Large intestine (tissue), 3 donors: ENCODE results near the gene SCTR. TPM values are rescaled to one million over a fixed set of nuclear protein-coding genes. Genes with fewer than 3 reads are reported as not detected.

Experiments used
- DNase-seq, 2 donors: peaks; one replicate each; pipeline versions ENCODE4 v3.0.0 to v3.0.0-alpha.2; 2013
- H3K27ac ChIP-seq: one replicate; pipeline ENCODE4 v1.5.1; 2013; ENCODE audit warnings: low read length
- H3K27me3 ChIP-seq: 2 replicates; pipeline ENCODE4 v1.6.1; 2013; ENCODE audit warnings: low read length; ENCODE audit not compliant: control insufficient read depth, insufficient read depth
- H3K36me3 ChIP-seq: 2 replicates; pipeline ENCODE4 v1.6.1; 2013; ENCODE audit warnings: low read length; ENCODE audit not compliant: control insufficient read depth, insufficient read depth
- H3K4me1 ChIP-seq: one replicate; pipeline ENCODE4 v1.6.1; 2013; ENCODE audit warnings: low read length; ENCODE audit not compliant: control insufficient read depth, insufficient read depth
- H3K4me3 ChIP-seq: one replicate; pipeline ENCODE4 v1.5.1; 2013; ENCODE audit warnings: low read length
- H3K9me3 ChIP-seq: one replicate; pipeline ENCODE4 v1.6.1; 2013; ENCODE audit warnings: mild to moderate bottlenecking, low read depth, low read length, moderate library complexity; ENCODE audit not compliant: control insufficient read depth
- WGBS: methylation state at CpG from one replicate; pipeline ENCODE4 v1.1.5; 2013; ENCODE audit warnings: low lambda C conversion rate; ENCODE audit not compliant: insufficient coverage; 5-methylcytosine and 5-hydroxymethylcytosine counted together
- polyA plus RNA-seq: library from polyadenylated mRNA; unstranded; fragments of 120-200 nt; gene quantifications from one replicate; pipeline ENCODE4 v1.2.1, GENCODE V29; 2013

SCTR gene
- polyA plus RNA-seq, 1 donor = 62.9 TPM

- H3K4me3 ChIP-seq = no peak overlapping the region
- no peak for DNase-seq
- H3K27ac ChIP-seq = peak overlapping the region; percentile 92
- H3K36me3 ChIP-seq = no peaks in the 10 kb centered on the region
- H3K27me3 ChIP-seq = no peaks in the 10 kb centered on the region
- no peaks in the 10 kb centered on the region for H3K9me3 ChIP-seq
- no CpG with 5 or more reads among the region's 10 CpGs for WGBS
- H3K4me1 ChIP-seq = peaks cover 97% of the 10 kb centered on the region
Measured at GRCh38 chr2:119424284-119425118, 99.8 kb downstream of the SCTR start.

- Histone ChIP-seq H3K9me3 (no peaks in the 10 kb centered on the region), H3K27me3 (no peaks in the 10 kb centered on the region), H3K36me3 (no peaks in the 10 kb centered on the region), H3K4me3 (no peak overlapping the region), H3K4me1 (peaks cover 91% of the 10 kb centered on the region), H3K27ac (peak overlapping the region; percentile 92)
- DNase-seq = peak in 1 of 2 donors; percentile 22
- WGBS = 100% methylated on average over 1 of the region's 2 CpGs
Measured at GRCh38 chr2:119423811-119424210, 100.5 kb downstream of the SCTR start.

GRCh38 chr2:119423108-119423444 lies 101.2 kb downstream of the SCTR start:
- no CpG with 5 or more reads among the region's 2 CpGs for WGBS

GRCh38 chr2:119422360-119423107 lies 101.7 kb downstream of the SCTR start:
- Histone ChIP-seq H3K9me3 (peaks cover 2% of the 10 kb centered on the region), H3K27ac (peak overlapping the region; percentile 92), H3K4me1 (peaks cover 82% of the 10 kb centered on the region), H3K36me3 (no peaks in the 10 kb centered on the region), H3K4me3 (no peak overlapping the region), H3K27me3 (no peaks in the 10 kb centered on the region)
- WGBS = 34% methylated on average over 3 of the region's 7 CpGs
- peak in 1 of 2 donors; percentile 31 for DNase-seq

More at GRCh38 chr2:119423108-119423444, 101.2 kb downstream of the SCTR start:
- Histone ChIP-seq H3K27me3 (no peaks in the 10 kb centered on the region), H3K36me3 (no peaks in the 10 kb centered on the region), H3K4me3 (no peak overlapping the region), H3K9me3 (no peaks in the 10 kb centered on the region), H3K27ac (peak overlapping the region; percentile 92), H3K4me1 (peaks cover 87% of the 10 kb centered on the region)
- DNase-seq = peak in 1 of 2 donors; percentile 80

- H3K27ac ChIP-seq = peak overlapping the region; percentile 92
- DNase-seq = peak in 1 of 2 donors; percentile 58
Measured at GRCh38 chr2:119421741-119422140, 102.5 kb downstream of the SCTR start.

GRCh38 chr2:119421304-119421703 lies 103.0 kb downstream of the SCTR start:
- H3K27me3 ChIP-seq = no peaks in the 10 kb centered on the region
- no peak for DNase-seq
- H3K4me1 ChIP-seq = peaks cover 70% of the 10 kb centered on the region
- peaks cover 7% of the 10 kb centered on the region for H3K9me3 ChIP-seq
- no peak overlapping the region for H3K4me3 ChIP-seq
- H3K36me3 ChIP-seq = no peaks in the 10 kb centered on the region
- WGBS = no CpG with 5 or more reads among the region's 1 CpG
- peak overlapping the region; percentile 92 for H3K27ac ChIP-seq

More at GRCh38 chr2:119421741-119422140, 102.5 kb downstream of the SCTR start:
- H3K4me1 ChIP-seq = peaks cover 74% of the 10 kb centered on the region
- H3K9me3 ChIP-seq = peaks cover 7% of the 10 kb centered on the region
- H3K27me3 ChIP-seq = no peaks in the 10 kb centered on the region
- no peak overlapping the region for H3K4me3 ChIP-seq
- no peaks in the 10 kb centered on the region for H3K36me3 ChIP-seq

GRCh38 chr2:119419803-119420508 lies 104.3 kb downstream of the SCTR start:
- no peak overlapping the region for H3K4me3 ChIP-seq
- WGBS = no CpG with 5 or more reads among the region's 1 CpG
- H3K4me1 ChIP-seq = peaks cover 58% of the 10 kb centered on the region
- no peaks in the 10 kb centered on the region for H3K36me3 ChIP-seq
- H3K27ac ChIP-seq = peak overlapping the region; percentile 92
- DNase-seq = peak in 1 of 2 donors; percentile 75
- no peaks in the 10 kb centered on the region for H3K27me3 ChIP-seq
- peaks cover 8% of the 10 kb centered on the region for H3K9me3 ChIP-seq

- WGBS = 100% methylated on average over 1 of the region's 1 CpG
- Histone ChIP-seq H3K4me3 (no peak overlapping the region), H3K4me1 (peaks cover 49% of the 10 kb centered on the region), H3K9me3 (peaks cover 17% of the 10 kb centered on the region), H3K27ac (no peak overlapping the region), H3K36me3 (no peaks in the 10 kb centered on the region), H3K27me3 (no peaks in the 10 kb centered on the region)
- DNase-seq = no peak
Measured at GRCh38 chr2:119419065-119419464, 105.2 kb downstream of the SCTR start.

- Histone ChIP-seq H3K27me3 (no peaks in the 10 kb centered on the region), H3K4me1 (peaks cover 38% of the 10 kb centered on the region), H3K36me3 (no peaks in the 10 kb centered on the region), H3K27ac (peak overlapping the region; percentile 57), H3K4me3 (no peak overlapping the region), H3K9me3 (peaks cover 18% of the 10 kb centered on the region)
- 20% methylated on average over 1 of the region's 6 CpGs for WGBS
- peak in 1 of 2 donors; percentile 80 for DNase-seq
Measured at GRCh38 chr2:119417908-119418307, 106.4 kb downstream of the SCTR start.

GRCh38 chr2:119416299-119416923 lies 107.9 kb downstream of the SCTR start:
- no peak for DNase-seq
- Histone ChIP-seq H3K9me3 (peaks cover 18% of the 10 kb centered on the region), H3K4me1 (peaks cover 23% of the 10 kb centered on the region), H3K36me3 (no peaks in the 10 kb centered on the region), H3K27me3 (no peaks in the 10 kb centered on the region), H3K27ac (no peak overlapping the region), H3K4me3 (no peak overlapping the region)
- WGBS = no CpG with 5 or more reads among the region's 4 CpGs
